PFSK-1 (cell line): ENCODE data around the gene VIPAS39.

Experiments used
- FOXP2 ChIP-seq: optimal IDR thresholded peaks from 2 replicates; pipeline ENCODE3; 2011; ENCODE audit warnings: borderline replicate concordance, control low read depth, inconsistent platforms; ENCODE audit not compliant: insufficient read depth; ENCODE audit errors: extremely low read length, extremely low read depth
- POLR2AphosphoS5 ChIP-seq: IDR thresholded peaks from 2 replicates; pipeline ENCODE4 v1.6.1; 2012; ENCODE audit warnings: low read depth, mild to moderate bottlenecking, control low read depth, low read length, moderate library complexity
- REST ChIP-seq, 2 experiments: IDR thresholded peaks; 2 replicates each; pipeline versions ENCODE4 v1.6.1 to v1.8.0; 2011 to 2012; ENCODE audit warnings: low read depth in 2 of 2, low read length in 2 of 2, control low read depth in 1 of 2, inconsistent platforms in 1 of 2, mild to moderate bottlenecking in 1 of 2, moderate library complexity in 1 of 2; ENCODE audit not compliant: insufficient read depth in 1 of 2
- SIN3A ChIP-seq: IDR thresholded peaks from 2 replicates; pipeline ENCODE4 v1.6.1; 2012; ENCODE audit warnings: mild to moderate bottlenecking, low read length, moderate library complexity, borderline replicate concordance; ENCODE audit not compliant: insufficient read depth
- TAF1 ChIP-seq: IDR thresholded peaks from 2 replicates; pipeline ENCODE4 v1.6.1; 2012; ENCODE audit warnings: low read length, control low read depth, borderline replicate concordance; ENCODE audit not compliant: insufficient read depth

VIPAS39 gene

DNA sequence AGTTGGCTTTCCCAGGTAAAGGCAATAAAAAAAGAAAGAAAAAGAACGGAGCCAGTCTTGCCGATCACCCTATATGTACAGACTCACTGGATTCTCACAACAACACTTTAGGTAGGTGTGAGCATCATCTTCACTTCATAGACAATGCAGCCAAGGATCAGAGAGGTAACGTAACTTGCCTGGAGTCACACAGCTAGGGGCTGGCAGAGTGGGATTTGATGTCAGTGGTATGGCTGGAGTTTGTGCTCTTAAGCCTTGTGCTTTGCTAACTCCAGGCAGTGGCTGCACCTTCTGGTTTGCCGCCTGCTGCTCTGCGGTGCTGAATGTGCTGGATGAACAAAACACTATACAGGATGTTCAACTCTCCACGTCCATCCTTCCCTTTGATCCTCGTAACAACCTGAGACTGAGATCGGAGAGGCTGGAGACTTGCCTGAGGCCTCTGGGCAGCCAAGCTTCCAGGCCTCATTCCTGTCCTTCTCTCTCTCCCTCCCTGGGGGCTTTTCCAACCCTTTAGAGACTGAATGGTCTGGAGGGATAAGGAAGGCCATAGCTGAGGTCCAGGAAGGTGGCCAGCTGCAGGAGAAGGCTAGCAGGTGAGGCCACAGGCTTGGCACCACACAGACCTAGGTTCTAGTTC lies 33.1 kb upstream of the VIPAS39 start:
- no peak for TF ChIP-seq POLR2AphosphoS5
- no peak for TF ChIP-seq FOXP2
- no peak for TF ChIP-seq TAF1
- TF ChIP-seq SIN3A: no peak
- no peak for TF ChIP-seq REST (IDR thresholded peaks at IDR 0.05; ENCODE audit: insufficient read depth in 1 of 2, low read depth in 2 of 2, low read length in 2 of 2)

- TF ChIP-seq SIN3A (no peak), TAF1 (no peak), FOXP2 (no peak), POLR2AphosphoS5 (no peak), REST (IDR thresholded peaks at IDR 0.05; ENCODE audit: insufficient read depth in 1 of 2, low read depth in 2 of 2, low read length in 2 of 2) (no peak)
Observed at GRCh38 chr14:77489041-77489440, 31.6 kb upstream of the VIPAS39 start.

DNA sequence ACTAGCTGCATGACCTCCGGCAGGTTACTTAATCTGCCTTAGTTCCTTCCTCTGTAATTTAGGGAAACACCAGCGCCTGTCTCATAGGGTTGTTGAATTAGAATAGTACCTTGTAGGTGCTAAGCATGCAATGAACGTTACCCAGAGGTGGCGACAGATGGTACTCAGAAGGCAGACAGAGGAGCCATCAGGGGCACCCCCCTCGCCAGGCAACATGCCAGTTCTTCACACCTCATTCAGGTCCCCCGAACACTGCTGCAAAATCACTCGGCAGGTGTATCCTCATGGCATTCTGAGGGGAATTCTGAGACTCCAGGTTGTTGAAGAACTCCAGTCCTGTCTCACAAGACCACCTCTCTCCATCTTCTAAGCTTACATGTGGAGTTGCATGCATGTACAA lies 31.2 kb upstream of the VIPAS39 start:
- TF ChIP-seq REST (IDR thresholded peaks at IDR 0.05; ENCODE audit: insufficient read depth in 1 of 2, low read depth in 2 of 2, low read length in 2 of 2) (no peak), SIN3A (no peak), FOXP2 (no peak), TAF1 (no peak), POLR2AphosphoS5 (no peak)

DNA sequence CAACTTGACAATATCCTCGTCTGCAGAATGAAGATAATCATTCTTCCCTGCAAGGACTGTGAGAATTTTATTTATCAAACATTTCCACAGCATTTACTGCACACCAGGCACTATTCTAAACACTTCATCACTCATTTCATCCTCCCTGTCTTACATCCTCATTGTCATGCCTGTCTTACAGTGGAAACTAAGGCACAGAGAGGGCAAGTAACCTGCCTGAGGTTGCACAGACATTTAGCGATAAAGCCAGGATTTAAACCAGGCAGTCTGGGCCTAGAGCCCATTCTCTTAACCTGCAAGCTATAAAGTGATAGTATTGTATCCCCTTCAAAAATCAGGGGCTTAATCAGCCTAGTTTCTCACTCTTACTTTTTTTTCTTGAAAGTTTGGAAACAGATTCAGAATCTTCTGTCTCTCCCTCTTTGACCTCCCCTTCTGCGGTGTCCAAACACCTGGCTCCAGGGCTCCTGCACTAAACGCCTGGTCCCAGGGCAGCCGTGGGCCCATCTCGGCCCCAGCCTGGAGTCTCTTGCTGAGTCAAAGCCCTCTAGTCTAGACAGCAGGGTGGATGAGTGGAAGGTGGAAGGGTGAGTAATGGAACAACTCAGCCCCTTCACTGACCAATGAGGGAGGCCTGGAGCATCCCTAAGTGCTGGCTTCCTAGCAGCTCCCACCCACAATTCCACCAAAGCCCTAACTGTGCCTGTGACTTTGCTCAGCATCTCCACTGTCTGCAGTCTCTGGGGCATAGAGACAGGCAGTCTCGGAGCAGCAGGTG lies 28.7 kb upstream of the VIPAS39 start:
- TF ChIP-seq TAF1 (no peak), REST (IDR thresholded peaks at IDR 0.05; ENCODE audit: insufficient read depth in 1 of 2, low read depth in 2 of 2, low read length in 2 of 2) (no peak), SIN3A (no peak), FOXP2 (no peak), POLR2AphosphoS5 (no peak)
